ENCODE data around the gene HSDL1.

Gene HSDL1

DNA sequence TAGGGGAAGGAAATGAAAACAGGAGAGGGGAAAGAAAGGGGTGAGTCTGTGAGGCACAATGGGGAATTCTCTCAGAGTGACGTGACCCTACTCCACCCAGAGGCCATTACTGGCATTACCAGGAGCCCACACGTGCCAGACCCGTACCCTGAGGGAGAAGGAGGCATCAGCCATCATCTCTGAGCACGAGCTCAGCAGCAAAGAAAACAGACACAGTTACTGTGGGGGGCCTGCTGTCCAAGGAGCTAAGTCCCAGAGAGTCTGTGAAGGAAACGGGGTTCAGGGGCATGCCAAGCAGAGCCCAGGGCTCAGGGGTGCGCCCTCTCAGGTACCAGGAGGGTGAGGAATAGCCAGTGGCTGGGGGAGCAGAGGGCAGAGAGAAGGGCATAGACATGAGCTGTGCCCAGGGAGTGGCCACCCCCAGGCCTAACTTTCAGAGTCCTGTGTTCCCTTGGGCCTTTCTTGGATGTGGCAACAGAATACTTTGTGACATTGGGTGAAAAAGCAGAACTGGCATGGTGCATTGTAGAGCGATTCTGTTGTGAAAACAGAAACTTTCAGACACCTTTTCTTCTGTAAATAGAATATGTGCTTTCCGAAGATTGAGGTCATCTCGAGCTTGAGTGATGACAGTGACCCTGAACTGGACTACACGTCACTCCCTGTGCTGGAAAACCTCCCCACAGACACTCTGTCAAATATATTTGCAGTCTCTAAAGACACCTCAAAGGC is 30.5 kb upstream of the HSDL1 start:
- DNase-seq: peak; percentile 60

DNA sequence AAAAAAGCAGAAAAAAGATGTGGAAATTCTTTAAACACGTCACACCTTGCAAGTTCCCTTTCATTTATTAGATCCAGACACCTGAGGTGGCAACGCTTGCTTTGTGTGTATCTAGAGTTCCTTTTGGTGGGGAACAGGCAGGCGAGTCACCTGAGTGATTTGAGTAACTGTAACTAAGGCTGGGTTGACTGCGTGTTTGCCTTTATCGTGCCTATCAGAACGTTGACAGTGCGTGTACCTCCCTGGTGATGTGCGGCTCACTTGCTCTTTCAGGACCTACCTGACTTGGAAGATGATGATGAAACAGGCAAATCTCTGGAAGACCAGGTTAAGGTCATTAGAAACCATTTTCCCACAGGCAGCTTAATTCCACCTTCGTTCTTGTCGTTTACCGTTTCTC is 29.4 kb upstream of the HSDL1 start:
- no peak for DNase-seq

GRCh38 chr16:84169765-84170310 is 24.9 kb upstream of the HSDL1 start:
- no peak for DNase-seq

GRCh38 chr16:84166796-84167695 is 22.1 kb upstream of the HSDL1 start:
- no peak for DNase-seq

GRCh38 chr16:84165746-84166145 is 20.8 kb upstream of the HSDL1 start:
- DNase-seq: no peak

GRCh38 chr16:84161801-84162200 is 16.8 kb upstream of the HSDL1 start:
- DNase-seq: no peak

DNA sequence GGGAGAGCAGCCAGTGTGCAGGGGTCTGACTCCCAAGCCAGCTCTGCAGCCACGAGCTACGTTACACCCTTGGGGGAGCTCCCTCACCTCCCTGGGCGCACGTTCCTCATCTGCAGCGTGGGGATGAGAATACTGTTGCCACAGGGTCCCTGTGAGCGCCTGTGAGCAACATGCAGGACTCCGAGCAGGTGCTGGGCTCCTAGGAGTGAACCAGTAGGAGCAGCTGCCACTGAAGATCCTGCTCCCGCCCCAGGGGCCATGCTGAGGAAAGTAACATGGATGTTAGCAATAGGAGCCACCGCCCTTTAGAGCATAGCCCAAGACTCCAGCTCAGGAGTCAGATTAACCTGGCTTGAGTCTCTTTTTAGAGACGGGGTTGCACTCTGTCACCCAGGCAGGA is 16.1 kb upstream of the HSDL1 start:
- no peak for DNase-seq

GRCh38 chr16:84159800-84160199 is 14.8 kb upstream of the HSDL1 start:
- DNase-seq: no peak

DNA sequence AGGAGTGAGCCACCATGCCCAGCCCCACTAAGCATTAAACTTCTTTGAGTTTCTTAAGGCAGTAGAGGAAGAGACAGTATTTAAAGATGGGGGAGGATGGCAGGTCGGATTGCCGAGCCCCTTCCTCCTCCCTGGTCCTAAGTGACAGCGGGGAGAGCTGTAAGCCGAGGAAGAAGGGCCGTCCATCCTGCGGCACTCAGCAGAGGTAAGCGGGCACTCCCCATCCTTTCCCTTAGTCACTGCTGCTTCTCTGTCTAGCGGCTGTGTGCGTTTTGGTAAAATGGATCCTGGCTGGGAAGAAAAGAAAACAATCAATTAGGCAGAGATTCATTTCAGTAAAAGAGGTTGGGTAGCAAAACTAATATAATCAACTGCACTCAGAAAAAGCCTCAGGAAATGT is 14.0 kb upstream of the HSDL1 start:
- no peak for DNase-seq

GRCh38 chr16:84156342-84156784 is 11.4 kb upstream of the HSDL1 start:
- DNase-seq: no peak

- no peak for DNase-seq
Observed at GRCh38 chr16:84155771-84156170, 10.8 kb upstream of the HSDL1 start.

GRCh38 chr16:84155226-84155625 is 10.2 kb upstream of the HSDL1 start:
- no peak for DNase-seq

DNA sequence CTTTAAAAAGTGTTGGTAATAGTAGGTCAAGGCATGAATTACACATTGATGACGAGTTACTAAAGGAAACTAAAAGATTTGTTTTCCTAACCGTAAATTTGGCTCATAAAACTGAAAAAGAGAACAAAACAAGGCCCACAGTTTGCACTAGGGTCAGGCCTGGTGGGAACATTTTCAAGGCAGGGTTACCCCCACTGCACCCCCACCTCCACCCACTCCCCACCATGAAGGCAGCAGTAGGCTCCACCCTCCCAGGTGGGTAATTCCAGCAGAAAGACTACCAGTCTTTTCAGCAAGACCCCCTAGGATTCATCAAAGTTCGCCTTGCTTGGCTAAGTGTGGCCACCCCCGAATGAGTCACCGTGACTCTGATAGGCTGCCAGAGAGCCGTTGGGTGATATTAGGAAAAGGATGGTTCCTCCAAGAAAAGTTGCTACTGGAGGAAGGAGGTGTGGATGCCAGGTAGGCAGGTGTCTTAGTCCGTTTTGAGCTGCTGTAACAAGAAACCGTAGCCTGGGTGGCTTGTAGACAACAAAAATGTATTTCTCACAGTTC is 8.8 kb upstream of the HSDL1 start:
- no peak for DNase-seq

- no peak for DNase-seq
Observed at GRCh38 chr16:84150926-84151325, 5.9 kb upstream of the HSDL1 start.

GRCh38 chr16:84144209-84144858 is 643 bp downstream of the HSDL1 start:
- DNase-seq: peak; percentile 45

GRCh38 chr16:84143784-84144199 is 1.2 kb downstream of the HSDL1 start:
- DNase-seq: no peak

GRCh38 chr16:84143081-84143480 is 1.9 kb downstream of the HSDL1 start:
- DNase-seq: no peak

DNA sequence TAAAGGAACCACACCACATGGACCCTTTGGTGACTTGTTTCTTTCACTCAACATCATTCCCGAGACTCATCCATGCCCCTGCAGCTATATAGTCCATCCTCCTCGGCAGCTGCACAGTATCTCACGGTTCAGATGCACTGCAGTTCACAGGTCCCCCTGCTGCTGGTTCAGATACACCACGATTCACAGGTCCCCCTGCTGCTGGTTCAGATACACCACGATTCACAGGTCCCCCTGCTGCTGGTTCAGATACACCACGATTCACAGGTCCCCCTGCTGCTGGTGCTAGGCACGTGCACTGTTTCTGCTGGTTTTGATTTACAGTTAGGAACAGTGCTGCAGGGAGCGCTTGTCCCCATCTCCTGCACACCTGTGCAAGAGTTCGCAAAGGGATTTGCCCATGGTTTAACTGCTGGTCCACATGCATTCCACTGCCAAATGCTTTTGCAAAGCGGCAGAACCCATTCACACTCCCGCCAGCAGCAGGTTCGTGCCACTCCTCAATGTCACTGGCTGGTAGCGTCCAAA is 3.8 kb downstream of the HSDL1 start:
- DNase-seq: no peak

DNA sequence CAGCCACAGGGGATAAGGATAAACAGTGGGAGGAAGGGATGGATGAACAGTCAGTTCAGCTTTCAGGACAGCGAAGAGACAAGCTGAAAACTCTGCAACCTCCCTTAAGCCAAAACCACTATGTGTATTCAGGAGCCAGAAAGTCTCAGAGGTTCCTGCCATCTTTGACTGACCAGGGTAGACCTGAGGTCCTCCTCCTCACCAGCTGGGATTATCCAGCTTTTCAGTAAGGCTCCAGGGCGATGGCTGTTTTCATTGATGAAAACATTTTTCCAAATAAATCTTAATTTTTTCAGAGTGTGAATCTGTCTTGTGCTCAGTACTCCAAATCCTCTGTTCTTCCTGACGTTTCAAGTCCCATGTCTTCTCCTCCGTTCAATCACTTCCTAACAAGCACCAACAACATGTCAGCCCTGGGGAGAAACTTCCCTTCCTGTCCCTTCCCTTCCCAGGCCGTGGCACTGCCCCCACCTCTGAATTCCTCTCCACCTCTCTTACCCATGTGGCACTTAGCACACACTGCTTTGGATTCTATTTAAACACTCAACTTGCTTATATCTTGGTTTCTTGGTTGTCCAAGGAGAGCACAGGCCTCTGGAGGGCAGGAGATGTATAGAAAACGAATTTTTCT is 5.2 kb downstream of the HSDL1 start:
- no peak for DNase-seq

DNA sequence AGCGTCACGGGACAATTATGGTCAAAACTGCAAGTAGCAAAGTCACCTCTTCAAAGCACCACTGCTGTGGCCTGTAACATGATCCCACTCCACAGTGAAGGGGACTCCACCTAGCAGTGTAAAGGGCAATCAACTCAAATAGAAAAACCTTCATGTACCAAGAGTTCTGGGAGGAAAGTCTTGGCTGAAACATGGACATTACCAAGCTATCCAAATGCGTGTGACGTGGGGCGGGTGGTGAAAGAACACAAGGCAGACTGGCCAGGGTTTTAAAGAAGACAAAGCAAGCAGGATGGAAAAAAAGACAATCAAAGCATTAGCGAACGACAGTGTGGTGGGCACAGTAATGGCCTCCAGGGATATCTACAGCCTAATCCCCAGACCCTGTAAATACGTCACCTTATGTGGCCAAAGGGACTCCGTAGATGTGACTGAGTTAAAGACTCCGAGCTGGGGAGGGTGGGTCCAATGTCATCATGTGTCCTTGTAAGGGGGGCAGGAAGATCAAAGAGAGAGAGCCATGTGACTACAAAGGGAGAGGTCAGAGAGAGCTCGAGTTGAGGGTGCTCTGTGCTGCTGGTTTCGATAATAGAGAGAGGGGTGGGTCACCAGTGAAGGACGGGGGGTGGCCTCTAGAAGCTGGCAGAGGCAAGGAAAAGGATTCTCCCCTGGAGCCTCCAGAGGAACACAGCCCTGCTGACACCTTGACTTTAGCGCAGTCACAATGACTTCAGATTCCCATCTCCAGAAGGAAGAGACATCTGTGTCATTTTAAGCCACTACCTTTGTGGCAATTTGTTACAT is 6.0 kb downstream of the HSDL1 start:
- DNase-seq: no peak

DNA sequence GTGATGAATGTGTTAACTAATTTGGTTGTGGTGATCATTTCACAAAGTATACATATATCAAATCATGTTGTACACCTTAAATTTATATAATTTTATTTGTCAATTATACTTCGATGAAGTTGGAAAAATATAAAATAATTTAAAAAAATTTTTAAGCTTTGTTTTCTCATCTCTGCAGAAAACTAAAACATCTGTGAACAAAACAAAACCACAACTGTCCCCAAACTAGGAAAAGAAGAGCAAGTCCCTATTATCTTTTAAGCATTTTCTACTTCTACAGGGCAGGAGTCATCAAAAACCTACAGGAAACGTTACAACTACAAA is 6.5 kb downstream of the HSDL1 start:
- no peak for DNase-seq

Measured in activated CD8-positive, alpha-beta memory T cell treated with anti-CD3 and anti-CD28 coated beads, Interleukin-2, amount 50 U/mL, for 4 hours (primary cell).